ENCODE results near the gene SLC24A4.

DNA sequence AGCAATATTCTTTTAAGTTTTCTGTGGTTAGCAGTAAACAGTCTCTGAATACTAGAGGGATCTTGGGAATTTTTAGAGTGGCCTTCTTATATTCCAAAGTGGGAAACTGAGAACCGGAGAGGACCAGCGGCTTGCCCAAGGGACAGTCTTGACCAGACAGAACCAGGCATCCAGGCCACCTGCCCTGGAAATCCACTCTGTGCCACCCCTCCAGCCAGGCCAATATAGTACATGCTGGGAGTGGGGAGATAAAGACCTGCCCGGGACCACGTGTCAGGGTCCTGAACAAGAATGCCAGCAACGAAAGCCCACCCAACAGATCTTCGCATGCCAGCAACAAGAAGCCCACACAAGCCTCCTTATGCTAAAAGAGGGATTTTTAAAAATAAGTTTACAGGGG lies 141.2 kb downstream of the SLC24A4 start:
- TF ChIP-seq, protein P1, sequence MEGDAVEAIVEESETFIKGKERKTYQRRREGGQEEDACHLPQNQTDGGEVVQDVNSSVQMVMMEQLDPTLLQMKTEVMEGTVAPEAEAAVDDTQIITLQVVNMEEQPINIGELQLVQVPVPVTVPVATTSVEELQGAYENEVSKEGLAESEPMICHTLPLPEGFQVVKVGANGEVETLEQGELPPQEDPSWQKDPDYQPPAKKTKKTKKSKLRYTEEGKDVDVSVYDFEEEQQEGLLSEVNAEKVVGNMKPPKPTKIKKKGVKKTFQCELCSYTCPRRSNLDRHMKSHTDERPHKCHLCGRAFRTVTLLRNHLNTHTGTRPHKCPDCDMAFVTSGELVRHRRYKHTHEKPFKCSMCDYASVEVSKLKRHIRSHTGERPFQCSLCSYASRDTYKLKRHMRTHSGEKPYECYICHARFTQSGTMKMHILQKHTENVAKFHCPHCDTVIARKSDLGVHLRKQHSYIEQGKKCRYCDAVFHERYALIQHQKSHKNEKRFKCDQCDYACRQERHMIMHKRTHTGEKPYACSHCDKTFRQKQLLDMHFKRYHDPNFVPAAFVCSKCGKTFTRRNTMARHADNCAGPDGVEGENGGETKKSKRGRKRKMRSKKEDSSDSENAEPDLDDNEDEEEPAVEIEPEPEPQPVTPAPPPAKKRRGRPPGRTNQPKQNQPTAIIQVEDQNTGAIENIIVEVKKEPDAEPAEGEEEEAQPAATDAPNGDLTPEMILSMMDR (IDR thresholded peaks at IDR 0.05) = no peak
- TF ChIP-seq POLR2A (IDR thresholded peaks at IDR 0.05) = no peak

All from vagina (tissue), 2 donors.